ENCODE results near the gene SPRING1. TPM values are rescaled to one million over a fixed set of nuclear protein-coding genes. Genes with fewer than 3 reads are reported as not detected.

Gene SPRING1
- total and polyA plus RNA-seq, 4 donors, result 6.0 to 11.7 (median 8.4) TPM

GRCh38 chr12:116694653-116695463 is 43.0 kb downstream of the SPRING1 start:
- Histone ChIP-seq H3K4me3 (ENCODE audit: low read depth in 1 of 3, low read length in 3 of 3) (no peak overlapping the region), H3K9me3 (ENCODE audit: control insufficient read depth in 4 of 4, low read length in 3 of 4) (no peaks in the 10 kb centered on the region), H3K36me3 (ENCODE audit: control insufficient read depth in 4 of 4, insufficient read depth in 3 of 4, low read depth in 1 of 4, low read length in 3 of 4) (no peaks in the 10 kb centered on the region), H3K27me3 (ENCODE audit: control insufficient read depth in 4 of 4, insufficient read depth in 4 of 4, low read length in 3 of 4) (no peaks in the 10 kb centered on the region), H3K9ac (ENCODE audit: low read depth in 1 of 2, low read length in 2 of 2) (no peak overlapping the region), H3K27ac (ENCODE audit: low read depth in 1 of 2, low read length in 2 of 2) (no peak overlapping the region), H3K4me1 (ENCODE audit: control insufficient read depth in 4 of 4, insufficient read depth in 4 of 4, low read length in 3 of 4) (peaks cover 0 to 31% (median 29%) of the 10 kb centered on the region in 4 donors)
- no peak for DNase-seq (ENCODE audit: low spot score)
- no peak for TF ChIP-seq RXRA (IDR thresholded peaks at IDR 0.05)
- 86% methylated on average over 22 of the region's 22 CpGs for WGBS

- Histone ChIP-seq H3K36me3 (ENCODE audit: control insufficient read depth in 4 of 4, insufficient read depth in 3 of 4, low read depth in 1 of 4, low read length in 3 of 4) (no peaks in the 10 kb centered on the region), H3K4me3 (ENCODE audit: low read depth in 1 of 3, low read length in 3 of 3) (peak overlapping the region in 2 of 3 donors; percentile 39 to 47), H3K27me3 (ENCODE audit: control insufficient read depth in 4 of 4, insufficient read depth in 4 of 4, low read length in 3 of 4) (no peaks in the 10 kb centered on the region), H3K4me1 (ENCODE audit: control insufficient read depth in 4 of 4, insufficient read depth in 4 of 4, low read length in 3 of 4) (peaks cover 0 to 28% (median 25%) of the 10 kb centered on the region in 4 donors), H3K9ac (ENCODE audit: low read depth in 1 of 2, low read length in 2 of 2) (no peak overlapping the region), H3K27ac (ENCODE audit: low read depth in 1 of 2, low read length in 2 of 2) (no peak overlapping the region), H3K9me3 (ENCODE audit: control insufficient read depth in 4 of 4, low read length in 3 of 4) (no peaks in the 10 kb centered on the region)
- no peak for DNase-seq (ENCODE audit: low spot score)
- 32% methylated on average over 34 of the region's 34 CpGs for WGBS
- TF ChIP-seq JUND (IDR thresholded peaks at IDR 0.05) (peak; percentile 14 to 79), RAD21 (IDR thresholded peaks at IDR 0.05) (peak; percentile 33 to 42), REST (IDR thresholded peaks at IDR 0.05) (no peak), YY1 (IDR thresholded peaks at IDR 0.05) (peak; percentile 38), GABPA (IDR thresholded peaks at IDR 0.05 in 1 of 2, conservative IDR thresholded peaks at IDR 0.05 in 1 of 2) (peak in 1 of 2 donors; percentile 27), ZBTB33 (IDR thresholded peaks at IDR 0.05) (no peak), FOXA2 (IDR thresholded peaks at IDR 0.05) (peak; percentile 66), CTCF (IDR thresholded peaks at IDR 0.05; ENCODE audit: low read depth, low read length, missing input control) (no peak), NR2F2 (IDR thresholded peaks at IDR 0.05) (no peak), ATF3 (IDR thresholded peaks at IDR 0.05) (no peak), TAF1 (conservative IDR thresholded peaks at IDR 0.05) (no peak), SP1 (IDR thresholded peaks at IDR 0.05) (peak; percentile 53), HNF4A (conservative IDR thresholded peaks at IDR 0.05) (peak; percentile 87 to 97), EGR1 (IDR thresholded peaks at IDR 0.05; ENCODE audit: low read depth in 2 of 2) (no peak), FOXA1 (IDR thresholded peaks at IDR 0.05) (peak; percentile 51), MAX (IDR thresholded peaks at IDR 0.05) (peak; percentile 59), RXRA (IDR thresholded peaks at IDR 0.05) (peak in 1 of 2 donors; percentile 79), HNF4G (IDR thresholded peaks at IDR 0.05) (peak; percentile 66)
These were observed 44.3 kb downstream of the SPRING1 start for GRCh38 chr12:116693286-116694227.
